Measurements from ENCODE around the gene CRX. TPM values are rescaled to one million over a fixed set of nuclear protein-coding genes. Genes with fewer than 3 reads are reported as not detected.

CRX gene
- total RNA-seq, 1 donor from 2014 or later: not detected

GRCh38 chr19:47832723-47833122 lies 11.0 kb downstream of the CRX start:
- no peak overlapping the region for H3K4me3 ChIP-seq (ENCODE audit: low read depth, low read length)
- no peak for TF ChIP-seq CTCF (IDR thresholded peaks at IDR 0.05; ENCODE audit: insufficient read depth, low read length, poor library complexity, severe bottlenecking)
- H3K36me3 ChIP-seq (ENCODE audit: control insufficient read depth, insufficient read depth, low read length): no peaks in the 10 kb centered on the region
- DNase-seq (ENCODE audit: low read depth): no peak
- H3K27me3 ChIP-seq (ENCODE audit: control insufficient read depth, insufficient read depth, low read length): no peaks in the 10 kb centered on the region

GRCh38 chr19:47836038-47836437 lies 14.3 kb downstream of the CRX start:
- Histone ChIP-seq H3K4me3 (ENCODE audit: low read depth, low read length) (no peak overlapping the region), H3K27me3 (ENCODE audit: control insufficient read depth, insufficient read depth, low read length) (no peaks in the 10 kb centered on the region), H3K36me3 (ENCODE audit: control insufficient read depth, insufficient read depth, low read length) (no peaks in the 10 kb centered on the region)
- DNase-seq (ENCODE audit: low read depth): no peak
- no peak for TF ChIP-seq CTCF (IDR thresholded peaks at IDR 0.05; ENCODE audit: insufficient read depth, low read length, poor library complexity, severe bottlenecking)

GRCh38 chr19:47839411-47839810 lies 17.7 kb downstream of the CRX start:
- Histone ChIP-seq H3K36me3 (ENCODE audit: control insufficient read depth, insufficient read depth, low read length) (no peaks in the 10 kb centered on the region), H3K27me3 (ENCODE audit: control insufficient read depth, insufficient read depth, low read length) (peaks cover 4% of the 10 kb centered on the region), H3K4me3 (ENCODE audit: low read depth, low read length) (no peak overlapping the region)
- no peak for TF ChIP-seq CTCF (IDR thresholded peaks at IDR 0.05; ENCODE audit: insufficient read depth, low read length, poor library complexity, severe bottlenecking)
- DNase-seq (ENCODE audit: low read depth): no peak

- no peaks in the 10 kb centered on the region for H3K36me3 ChIP-seq (ENCODE audit: control insufficient read depth, insufficient read depth, low read length)
- H3K27me3 ChIP-seq (ENCODE audit: control insufficient read depth, insufficient read depth, low read length): peaks cover 4% of the 10 kb centered on the region
- TF ChIP-seq CTCF (IDR thresholded peaks at IDR 0.05; ENCODE audit: insufficient read depth, low read length, poor library complexity, severe bottlenecking): no peak
- no peak overlapping the region for H3K4me3 ChIP-seq (ENCODE audit: low read depth, low read length)
- DNase-seq (ENCODE audit: low read depth): no peak
Measured at GRCh38 chr19:47839913-47840312, 18.2 kb downstream of the CRX start.

GRCh38 chr19:47842941-47843340 lies 21.2 kb downstream of the CRX start:
- Histone ChIP-seq H3K4me3 (ENCODE audit: low read depth, low read length) (no peak overlapping the region), H3K36me3 (ENCODE audit: control insufficient read depth, insufficient read depth, low read length) (no peaks in the 10 kb centered on the region), H3K27me3 (ENCODE audit: control insufficient read depth, insufficient read depth, low read length) (peaks cover 4% of the 10 kb centered on the region)
- DNase-seq (ENCODE audit: low read depth): no peak
- TF ChIP-seq CTCF (IDR thresholded peaks at IDR 0.05; ENCODE audit: insufficient read depth, low read length, poor library complexity, severe bottlenecking): no peak

GRCh38 chr19:47848425-47848822 lies 26.7 kb downstream of the CRX start:
- Histone ChIP-seq H3K4me3 (ENCODE audit: low read depth, low read length) (no peak overlapping the region), H3K36me3 (ENCODE audit: control insufficient read depth, insufficient read depth, low read length) (no peaks in the 10 kb centered on the region), H3K27me3 (ENCODE audit: control insufficient read depth, insufficient read depth, low read length) (peaks cover 9% of the 10 kb centered on the region)
- DNase-seq (ENCODE audit: low read depth): no peak
- no peak for TF ChIP-seq CTCF (IDR thresholded peaks at IDR 0.05; ENCODE audit: insufficient read depth, low read length, poor library complexity, severe bottlenecking)

All from kidney epithelial cell (primary cell).